Epithelial cell of proximal tubule (primary cell): ENCODE measurements around the gene PLSCR5. TPM values are rescaled to one million over a fixed set of nuclear protein-coding genes. Genes with fewer than 3 reads are reported as not detected.

Experiments
- DNase-seq: peaks from one replicate; pipeline ENCODE4 v3.0.0-alpha.2; 2011; ENCODE audit warnings: low read depth
- H3K4me3 ChIP-seq: 2 replicates; pipeline ENCODE4 v1.5.1; 2011; ENCODE audit warnings: low read depth, mild to moderate bottlenecking, low read length
- CTCF ChIP-seq: conservative IDR thresholded peaks from 2 replicates; pipeline ENCODE4 v1.5.1; 2012; ENCODE audit warnings: low read depth, mild to moderate bottlenecking, low read length
- total RNA-seq: library from RNA; depleted of rRNA; stranded (reverse); fragments of >200 nt; gene quantifications from 2 replicates; pipeline ENCODE4 v1.2.3, GENCODE V29; 2015

The PLSCR5 gene
- total RNA-seq, 1 donor from 2014 or later, result not detected

DNA sequence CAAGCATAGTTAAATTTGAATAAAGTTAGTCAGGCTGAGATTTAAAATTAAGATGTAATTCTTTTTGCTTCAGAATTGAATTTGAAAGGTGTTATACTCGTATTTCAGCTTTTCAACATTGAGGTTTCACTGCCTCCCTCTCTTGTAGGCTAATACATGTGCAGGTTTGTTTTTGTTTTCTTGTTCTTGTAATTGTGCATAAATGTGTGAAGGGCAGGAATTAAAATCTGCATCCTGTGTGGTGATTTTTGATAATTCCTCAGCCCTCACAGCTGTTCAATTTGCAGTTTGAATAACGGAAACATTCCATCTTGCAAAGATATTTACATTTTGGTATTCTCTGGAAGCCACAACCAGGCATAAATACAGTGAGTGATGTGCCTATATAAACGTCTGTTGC is 35.8 kb downstream of the PLSCR5 start:
- no peak overlapping the region for H3K4me3 ChIP-seq
- TF ChIP-seq CTCF, result no peak
- DNase-seq, result no peak

GRCh38 chr3:146566138-146566537 is 39.0 kb downstream of the PLSCR5 start:
- no peak for TF ChIP-seq CTCF
- no peak for DNase-seq
- no peak overlapping the region for H3K4me3 ChIP-seq

DNA sequence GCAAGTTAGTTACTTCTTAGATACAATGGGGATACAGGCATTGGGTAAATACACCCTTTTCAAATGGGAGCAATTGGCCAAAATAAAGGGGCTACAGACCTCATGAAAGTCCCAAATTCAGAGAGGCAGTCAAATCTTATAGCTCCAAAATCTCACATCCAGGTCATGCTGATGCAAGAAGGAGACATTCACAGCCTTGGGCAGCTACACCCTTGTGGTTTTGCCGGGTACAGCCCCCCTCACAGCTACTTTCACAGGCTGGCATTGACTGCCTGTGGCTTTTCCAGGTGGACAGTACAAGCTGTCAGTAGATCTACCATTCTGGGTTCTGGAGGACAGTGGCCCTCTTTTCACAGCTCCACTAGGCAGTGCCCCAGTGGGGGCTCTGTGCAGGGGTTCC is 43.3 kb downstream of the PLSCR5 start:
- no peak for DNase-seq
- no peak overlapping the region for H3K4me3 ChIP-seq
- no peak for TF ChIP-seq CTCF

DNA sequence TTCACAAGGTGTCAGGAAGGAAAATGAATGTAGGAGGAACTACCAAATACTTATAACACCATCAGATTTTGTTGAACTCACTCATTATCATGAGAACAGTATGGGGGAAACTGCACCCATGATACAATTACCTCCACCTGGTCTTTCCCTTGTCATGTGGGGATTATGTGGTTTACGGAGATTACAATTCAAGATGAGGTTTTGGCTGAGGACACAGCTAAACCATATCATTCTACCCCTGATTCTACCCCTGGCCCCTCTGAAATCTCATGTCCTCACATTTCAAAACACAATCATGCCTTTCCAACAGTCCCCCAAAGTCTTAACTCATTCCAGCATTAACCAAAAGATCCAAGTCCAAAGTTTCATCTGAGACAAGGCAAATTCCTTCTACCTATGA is 43.7 kb downstream of the PLSCR5 start:
- H3K4me3 ChIP-seq, result no peak overlapping the region
- DNase-seq, result no peak
- TF ChIP-seq CTCF, result no peak

GRCh38 chr3:146560678-146561077 is 44.5 kb downstream of the PLSCR5 start:
- DNase-seq, result no peak
- no peak for TF ChIP-seq CTCF
- no peak overlapping the region for H3K4me3 ChIP-seq

DNA sequence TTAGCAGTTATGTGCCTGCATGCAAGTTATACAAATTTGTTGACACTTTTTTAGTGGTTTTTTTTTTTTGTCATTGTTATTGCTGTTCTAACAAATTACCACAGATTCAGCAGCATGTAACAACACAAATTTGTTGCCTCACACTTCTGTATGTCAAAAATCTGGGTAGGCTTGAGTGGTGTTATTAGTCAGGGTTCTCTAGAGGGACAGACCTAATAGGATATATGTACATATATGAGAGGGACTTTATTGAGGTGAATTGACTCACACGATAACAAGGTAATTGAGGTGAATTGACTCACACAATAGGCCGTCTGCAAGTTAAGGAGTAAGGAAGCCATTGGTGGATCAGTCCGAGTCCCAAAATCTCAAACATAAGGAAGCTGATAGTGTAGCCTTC is 45.8 kb downstream of the PLSCR5 start:
- no peak for DNase-seq
- H3K4me3 ChIP-seq, result no peak overlapping the region
- TF ChIP-seq CTCF, result no peak

- no peak overlapping the region for H3K4me3 ChIP-seq
- no peak for TF ChIP-seq CTCF
- no peak for DNase-seq
Measured at GRCh38 chr3:146558781-146559180, 46.4 kb downstream of the PLSCR5 start.
